Body of pancreas (tissue), 4 donors: Measurements from ENCODE around the gene PEA15. TPM values are rescaled to one million over a fixed set of nuclear protein-coding genes. Genes with fewer than 3 reads are reported as not detected.

ENCODE experiments used
- ATAC-seq: fragments of 150-250 bp; one replicate; pipeline ENCODE4 v1.9.1; 2016
- DNase-seq, 4 donors: peaks; one replicate each; pipeline ENCODE4 v3.0.0-alpha.2; 2019
- H3K27ac ChIP-seq, 4 donors: fragments of 200-600 bp; sonication (generic); 1 replicate in 3 of 4; 2 replicates in 1 of 4; pipeline versions ENCODE4 v1.5.1 to v1.6.1; 2016 to 2019; ENCODE audit warnings: mild to moderate bottlenecking in 1 of 4, mixed read lengths in 1 of 4, moderate library complexity in 1 of 4
- H3K27me3 ChIP-seq, 2 donors: fragments of 200-600 bp; sonication (generic); one replicate each; pipeline ENCODE4 v1.6.0; 2016; ENCODE audit warnings: mild to moderate bottlenecking in 1 of 2
- H3K36me3 ChIP-seq, 2 donors: fragments of 200-600 bp; sonication (generic); replicated peaks in 1 of 2; 2 replicates each; pipeline ENCODE4 v1.5.1; 2016; ENCODE audit warnings: low read depth in 2 of 2; ENCODE audit not compliant: insufficient read depth in 1 of 2
- H3K4me1 ChIP-seq: fragments of 200-600 bp; sonication (generic); one replicate; pipeline ENCODE4 v1.6.0; 2016
- H3K4me3 ChIP-seq, 2 donors: fragments of 200-600 bp; sonication (generic); 1 replicate in 1 of 2; 2 replicates in 1 of 2; pipeline ENCODE4 v1.5.1; 2016 to 2019
- H3K9me3 ChIP-seq, 3 donors: fragments of 200-600 bp; sonication (generic); 1 replicate in 2 of 3; 2 replicates in 1 of 3; pipeline ENCODE4 v1.5.1; 2016
- CTCF ChIP-seq, 7 experiments: fragments of 450-650 bp in 4 of 7; fragments of 200-600 bp in 3 of 7; sonication (generic) in 3 of 7; IDR thresholded peaks; one replicate each; pipeline ENCODE4 v1.5.1; 2016 to 2019; ENCODE audit warnings: antibody characterized with exemption in 7 of 7
- POLR2A ChIP-seq, 3 donors: fragments of 450-650 bp; IDR thresholded peaks; one replicate each; pipeline ENCODE4 v1.6.1; 2016; ENCODE audit warnings: antibody characterized with exemption in 3 of 3, mild to moderate bottlenecking in 2 of 3
- WGBS, 2 donors: methylation state at CpG; one replicate each; pipeline ENCODE4 v1.1.5; 2017; 5-methylcytosine and 5-hydroxymethylcytosine counted together
- intact Hi-C: fragments of 100-400 bp; cut with DNase I; formaldehyde crosslinking; loops from one replicate; pipeline ENCODE4 v1.15.1; 2023
- total RNA-seq, 2 donors: library from RNA; depleted of rRNA; stranded (reverse); fragments of >200 nt; gene quantifications; one replicate each; pipeline ENCODE4 v1.1.0, GENCODE V29; 2016

The PEA15 gene
- total RNA-seq, 2 donors from 2014 or later = 21.4 to 23.9 TPM

DNA sequence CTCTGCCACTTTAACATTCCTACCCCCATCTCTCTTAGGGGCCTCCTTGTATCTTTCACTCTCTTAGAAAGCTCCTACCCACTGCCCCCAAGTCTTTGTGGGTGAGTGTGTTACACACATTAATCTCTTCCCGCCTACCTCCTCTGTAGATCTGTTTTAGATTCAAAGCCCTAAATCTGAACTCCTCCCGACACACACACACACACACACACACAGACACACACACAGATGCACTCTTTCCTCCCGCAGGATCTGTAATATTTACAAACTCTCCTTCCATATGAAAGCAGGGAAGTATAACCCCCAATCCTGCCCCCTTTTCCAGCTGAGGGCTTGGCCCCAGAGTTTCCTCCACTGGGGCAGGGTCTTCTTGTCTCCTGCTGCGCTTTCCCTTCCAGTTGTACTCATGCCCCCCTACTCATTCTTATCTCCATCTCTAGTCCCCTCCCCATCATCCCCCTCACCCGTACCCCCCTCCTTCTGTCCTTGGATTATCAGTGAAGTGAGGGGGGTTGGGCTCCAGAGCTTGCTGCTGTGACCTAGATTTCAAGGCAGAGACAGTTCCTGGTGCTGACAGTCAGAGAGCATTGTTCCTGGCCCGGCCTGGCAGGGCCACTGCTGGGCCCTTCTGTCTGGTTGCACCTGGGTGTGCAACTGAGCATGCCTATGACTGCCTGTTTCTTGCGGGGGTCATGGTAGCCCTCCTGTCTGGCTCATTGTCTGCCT, 4.3 kb downstream of the PEA15 start:
- Histone ChIP-seq H3K27ac (peak overlapping the region in 3 of 4 donors; percentile 7 to 52 (median 50)), H3K9me3 (no peaks in the 10 kb centered on the region), H3K4me3 (no peak overlapping the region), H3K27me3 (no peaks in the 10 kb centered on the region), H3K4me1 (peaks cover 49% of the 10 kb centered on the region), H3K36me3 (peaks cover 6 to 22% of the 10 kb centered on the region in 2 donors)
- intact Hi-C loops = no loop called here
- 49 to 50% methylated on average over 5 to 7 of the region's 7 CpGs for WGBS, 2 donors
- DNase-seq = peak; percentile 32 to 56 (median 53)
- no peak for TF ChIP-seq POLR2A (IDR thresholded peaks at IDR 0.05)
- TF ChIP-seq CTCF (IDR thresholded peaks at IDR 0.05) = no peak
- peak; percentile 33 for ATAC-seq

DNA sequence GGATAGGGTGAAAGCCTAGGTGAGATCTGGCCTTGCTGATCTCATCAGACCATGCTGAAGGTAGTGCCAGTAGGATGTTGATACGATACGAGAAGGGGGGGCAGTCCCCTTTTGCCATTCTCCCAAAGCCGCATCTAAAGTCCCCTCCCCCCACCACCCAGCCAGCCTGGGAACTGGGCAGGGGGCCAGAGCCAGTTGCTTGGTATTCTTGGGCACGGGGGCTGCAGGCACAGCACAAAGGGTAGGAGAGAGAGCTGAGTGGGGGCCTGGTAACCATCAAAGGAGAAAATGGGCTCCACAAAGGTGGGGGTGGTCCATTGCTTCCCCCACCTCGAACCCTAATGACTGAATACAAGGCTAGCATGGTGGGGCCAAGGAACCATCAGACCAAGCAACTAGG, 5.4 kb downstream of the PEA15 start:
- Histone ChIP-seq H3K4me1 (peaks cover 44% of the 10 kb centered on the region), H3K36me3 (peaks cover 6 to 27% of the 10 kb centered on the region in 2 donors), H3K9me3 (no peaks in the 10 kb centered on the region), H3K4me3 (no peak overlapping the region), H3K27ac (peak overlapping the region in 3 of 4 donors; percentile 6 to 52 (median 50)), H3K27me3 (no peaks in the 10 kb centered on the region)
- WGBS, 2 donors = 42 to 51% methylated on average over 5 of the region's 5 CpGs
- TF ChIP-seq CTCF (IDR thresholded peaks at IDR 0.05) (no peak), POLR2A (IDR thresholded peaks at IDR 0.05) (no peak)
- intact Hi-C loops = no loop called here
- ATAC-seq (no peak), DNase-seq (no peak)

GRCh38 chr1:160211046-160211790, 6.0 kb downstream of the PEA15 start:
- TF ChIP-seq CTCF (IDR thresholded peaks at IDR 0.05) (no peak), POLR2A (IDR thresholded peaks at IDR 0.05) (no peak)
- DNase-seq = no peak
- Histone ChIP-seq H3K27me3 (no peaks in the 10 kb centered on the region), H3K9me3 (no peaks in the 10 kb centered on the region), H3K36me3 (peaks cover 6 to 31% of the 10 kb centered on the region in 2 donors), H3K4me1 (peaks cover 39% of the 10 kb centered on the region), H3K27ac (peak overlapping the region in 1 of 4 donors; percentile 52), H3K4me3 (no peak overlapping the region)
- intact Hi-C loops = no loop called here
- WGBS, 2 donors = 85 to 86% methylated on average over 10 of the region's 10 CpGs
- ATAC-seq = no peak

GRCh38 chr1:160214481-160215140, 9.4 kb downstream of the PEA15 start:
- no peak overlapping the region for H3K27ac ChIP-seq
- H3K9me3 ChIP-seq = no peaks in the 10 kb centered on the region
- H3K4me1 ChIP-seq = peaks cover 24% of the 10 kb centered on the region
- no peaks in the 10 kb centered on the region for H3K27me3 ChIP-seq
- ATAC-seq (no peak), DNase-seq (no peak)
- TF ChIP-seq CTCF (IDR thresholded peaks at IDR 0.05) (no peak), POLR2A (IDR thresholded peaks at IDR 0.05) (no peak)
- H3K4me3 ChIP-seq = no peak overlapping the region
- intact Hi-C loops = no loop called here
- peaks cover 6 to 45% of the 10 kb centered on the region in 2 donors for H3K36me3 ChIP-seq
- 80% methylated on average over 3 of the region's 3 CpGs for WGBS, 2 donors
